ENCODE results near the gene RPRD1B.
"Not testable (repeated sequence)": the region's sequence is repeated elsewhere in the genome, so short reads cannot be mapped to it uniquely, and the experiment has no call there.

The RPRD1B gene

DNA sequence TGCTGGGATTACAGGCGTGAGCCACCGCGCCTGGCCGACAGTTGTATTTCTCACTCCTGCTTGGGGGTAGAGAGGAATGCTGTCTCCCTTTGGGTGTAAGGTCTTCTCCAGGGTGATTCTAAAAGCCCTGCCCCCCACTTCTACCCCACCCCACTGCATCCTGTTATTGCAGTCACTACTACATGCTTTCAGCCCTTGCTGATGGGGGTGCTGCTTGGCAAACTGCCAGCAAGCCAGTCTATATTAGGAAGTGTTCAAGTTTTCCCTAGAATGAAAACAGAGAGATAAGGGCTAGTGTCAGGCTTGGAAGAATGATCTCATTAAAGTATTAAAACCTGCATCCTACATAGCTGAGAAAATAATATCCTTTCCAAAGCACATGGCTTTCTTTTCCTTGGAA, 31.6 kb upstream of the RPRD1B start:
- no peak for DNase-seq

DNA sequence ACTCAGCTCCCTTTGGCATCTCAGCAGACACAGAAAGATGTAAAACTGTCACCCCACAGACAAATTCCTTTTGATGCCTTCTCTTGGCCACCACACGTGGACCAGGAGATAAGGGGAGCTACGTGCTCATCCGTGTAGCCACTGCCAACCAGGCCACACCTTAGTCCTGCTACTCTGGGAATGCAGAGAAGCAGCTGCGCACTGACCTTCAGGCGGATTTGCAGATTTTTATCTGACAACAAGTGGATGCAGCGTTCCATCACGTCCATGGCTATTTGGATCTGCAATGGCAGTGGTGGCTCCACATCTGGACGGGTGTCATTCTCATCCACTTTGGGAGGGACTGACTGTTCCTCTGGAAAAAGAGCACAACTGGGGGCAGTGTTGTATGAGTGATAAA, 31.1 kb upstream of the RPRD1B start:
- DNase-seq: no peak

DNA sequence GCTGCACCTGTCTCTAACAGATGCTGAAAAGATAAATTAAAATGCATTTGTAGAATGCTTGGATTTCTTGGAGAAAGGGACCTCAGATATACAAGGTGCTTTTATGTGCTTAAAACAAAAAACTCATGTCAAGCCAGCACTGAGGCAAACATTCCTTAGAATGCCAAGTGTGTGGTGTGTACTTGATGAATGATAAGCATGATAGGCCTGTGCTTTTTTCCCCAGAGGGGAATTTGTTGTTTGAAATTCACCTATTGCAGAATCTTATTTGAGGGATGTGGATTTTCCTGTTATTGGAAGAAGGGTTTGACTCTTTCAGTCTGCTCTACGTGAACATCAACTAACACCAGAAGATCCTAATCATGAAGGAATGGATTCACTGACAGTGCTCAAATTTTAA, 29.1 kb upstream of the RPRD1B start:
- DNase-seq: no peak

- no peak for DNase-seq
Measured at GRCh38 chr20:38005903-38006302, 27.6 kb upstream of the RPRD1B start.

- no peak for DNase-seq
Measured at GRCh38 chr20:38007526-38007925, 26.0 kb upstream of the RPRD1B start.

GRCh38 chr20:38008233-38008944, 25.2 kb upstream of the RPRD1B start:
- DNase-seq: no peak

DNA sequence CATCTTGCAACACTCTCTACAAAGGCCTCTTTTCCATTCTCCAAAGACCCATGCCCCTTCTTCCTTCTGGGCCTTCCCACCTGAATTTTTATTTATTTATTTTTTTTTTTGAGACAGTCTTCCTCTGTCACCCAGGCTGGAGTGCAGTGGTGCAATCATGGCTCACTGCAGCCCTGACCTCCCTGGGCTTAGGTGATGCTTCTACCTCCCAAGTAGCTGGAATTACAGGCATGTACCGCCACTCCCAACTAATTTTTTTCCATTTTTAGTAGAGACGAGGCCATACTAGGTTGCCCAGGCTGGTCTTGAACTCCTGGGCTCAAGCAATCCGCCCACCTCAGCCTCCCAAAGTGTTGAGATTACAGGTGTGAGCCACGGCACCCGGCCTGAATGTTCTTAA, 24.1 kb upstream of the RPRD1B start:
- not testable (repeated sequence) for DNase-seq

DNA sequence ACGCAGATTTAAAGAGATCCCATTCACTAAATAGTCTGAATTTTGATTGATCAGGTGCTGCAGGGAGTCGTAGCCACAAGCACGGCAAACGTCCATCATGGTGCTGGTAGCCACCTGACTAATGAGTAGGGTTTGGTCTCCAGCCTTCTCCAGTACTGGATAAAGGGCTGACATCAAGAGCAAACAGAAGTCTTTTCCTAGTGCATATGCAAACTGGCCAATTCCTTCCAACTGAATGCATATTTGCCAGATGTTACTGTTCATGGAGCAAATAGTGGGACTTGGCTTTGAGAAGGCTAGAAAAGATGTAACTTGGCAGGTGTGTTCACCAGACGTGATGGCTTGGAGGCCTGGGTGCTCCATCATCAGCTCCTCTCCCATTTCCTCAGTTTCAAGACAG, 21.9 kb upstream of the RPRD1B start:
- no peak for DNase-seq

DNA sequence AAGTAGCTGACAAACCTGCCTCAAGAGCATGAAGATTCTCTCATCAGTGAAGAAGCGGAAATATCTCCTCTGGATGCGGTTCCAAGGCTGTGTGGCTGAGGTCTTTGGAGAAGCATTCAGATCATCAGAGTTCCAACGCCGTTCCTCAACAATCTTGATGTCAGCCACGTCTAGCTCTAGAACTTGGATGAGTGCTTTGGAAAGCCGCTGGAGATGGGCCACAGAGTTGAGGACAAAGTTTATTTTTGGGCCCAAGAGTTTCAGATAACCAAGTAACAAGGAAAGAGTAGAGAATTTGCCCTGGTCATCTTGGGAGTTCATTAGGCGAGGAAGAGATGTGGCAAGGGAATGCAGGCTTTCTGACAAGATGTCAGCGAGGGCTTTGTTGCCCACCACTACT, 21.2 kb upstream of the RPRD1B start:
- no peak for DNase-seq

GRCh38 chr20:38013887-38014286, 19.7 kb upstream of the RPRD1B start:
- DNase-seq: no peak

DNA sequence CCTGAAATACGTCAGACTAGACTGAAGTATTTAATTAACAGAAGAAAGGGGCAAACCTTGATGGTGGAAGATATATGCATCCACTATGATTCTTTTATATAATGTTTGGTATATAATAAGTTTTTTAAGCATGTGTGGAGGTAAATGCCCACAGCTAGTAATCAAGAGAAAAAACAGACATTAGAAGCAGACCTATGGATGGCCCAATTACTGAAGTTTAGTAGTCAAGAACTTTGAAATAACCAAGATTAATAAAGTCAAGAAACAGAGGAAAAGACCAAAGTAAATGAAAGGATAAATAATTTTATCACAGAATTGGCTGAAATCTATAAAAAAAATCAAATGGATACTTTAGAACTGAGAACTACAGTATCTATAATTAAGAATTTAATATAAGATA, 15.6 kb upstream of the RPRD1B start:
- DNase-seq: no peak

DNA sequence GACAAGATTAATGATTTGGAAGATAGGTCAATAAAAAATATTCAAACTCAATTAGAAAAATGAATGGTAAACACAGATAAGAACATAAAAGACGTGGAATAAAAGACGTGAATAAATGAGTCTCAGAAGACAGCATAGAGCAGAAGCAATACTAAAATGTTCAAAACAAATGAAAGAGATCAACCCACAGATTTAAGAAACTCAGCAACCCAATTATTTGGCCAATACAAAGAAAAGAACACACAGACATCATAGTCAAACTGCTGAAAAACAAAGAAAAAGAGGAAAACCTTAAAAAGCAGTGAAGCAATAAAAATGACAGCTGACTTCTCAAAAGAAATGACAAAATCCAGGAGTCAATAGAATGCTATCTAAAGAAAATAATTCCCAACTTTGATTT, 15.2 kb upstream of the RPRD1B start:
- DNase-seq: no peak

GRCh38 chr20:38021087-38021772, 12.3 kb upstream of the RPRD1B start:
- DNase-seq: no peak

DNA sequence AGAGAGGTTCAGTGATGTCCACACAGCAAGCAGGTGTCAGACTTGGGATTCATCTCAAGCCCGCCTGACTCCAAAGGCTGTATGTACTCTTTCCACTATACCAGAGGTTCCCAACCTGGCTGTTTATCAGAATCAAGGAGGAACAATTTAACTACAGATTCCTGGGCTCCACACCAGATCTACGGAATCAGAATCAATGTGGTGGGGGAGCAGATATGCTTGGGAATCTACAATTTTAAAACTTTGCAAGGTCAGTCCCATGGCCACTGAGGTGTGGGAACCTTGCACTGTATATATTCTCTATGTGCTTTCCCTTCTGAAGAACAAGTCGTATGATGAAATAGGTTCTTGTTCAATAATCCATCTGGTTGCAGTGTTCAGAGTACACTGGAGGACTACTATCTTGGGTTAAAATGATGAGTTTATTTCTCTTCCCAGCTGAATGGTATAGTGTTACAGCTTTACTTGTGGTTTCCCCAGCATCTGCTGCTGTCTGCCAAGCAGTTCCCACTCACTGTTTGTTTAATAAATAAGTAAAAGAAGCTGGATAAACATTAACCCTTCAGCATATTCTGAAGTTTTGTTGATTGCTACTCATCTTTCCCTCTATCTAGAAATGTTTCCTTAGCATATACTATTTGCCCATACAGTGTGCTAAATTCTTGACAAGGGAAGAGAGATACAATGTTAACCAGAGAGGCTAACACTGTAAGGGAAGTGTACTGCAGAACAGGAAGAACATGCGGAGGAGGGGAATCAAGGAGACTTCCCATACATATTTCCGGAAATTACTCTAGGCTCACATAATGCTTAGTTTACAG, 10.2 kb upstream of the RPRD1B start:
- DNase-seq: no peak

DNA sequence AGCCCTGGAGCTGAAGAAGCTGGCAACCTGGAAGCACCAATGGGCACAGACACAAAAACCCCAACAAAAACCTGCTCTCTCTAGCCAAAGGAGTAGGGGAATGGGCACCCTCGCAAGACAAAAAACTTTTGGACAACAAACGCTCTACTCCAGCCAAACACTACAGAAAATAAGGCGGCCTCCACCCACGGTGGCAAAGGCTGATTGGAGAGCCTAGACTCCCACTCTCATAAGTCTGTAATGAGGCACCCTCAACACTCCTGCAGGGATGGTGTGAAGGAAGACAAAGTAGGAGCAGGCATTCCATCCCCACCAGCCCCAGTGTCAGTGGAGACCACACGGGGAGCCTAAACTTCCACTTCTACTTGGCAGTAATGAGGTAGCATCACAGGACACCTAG, 9.1 kb upstream of the RPRD1B start:
- DNase-seq: no peak

DNA sequence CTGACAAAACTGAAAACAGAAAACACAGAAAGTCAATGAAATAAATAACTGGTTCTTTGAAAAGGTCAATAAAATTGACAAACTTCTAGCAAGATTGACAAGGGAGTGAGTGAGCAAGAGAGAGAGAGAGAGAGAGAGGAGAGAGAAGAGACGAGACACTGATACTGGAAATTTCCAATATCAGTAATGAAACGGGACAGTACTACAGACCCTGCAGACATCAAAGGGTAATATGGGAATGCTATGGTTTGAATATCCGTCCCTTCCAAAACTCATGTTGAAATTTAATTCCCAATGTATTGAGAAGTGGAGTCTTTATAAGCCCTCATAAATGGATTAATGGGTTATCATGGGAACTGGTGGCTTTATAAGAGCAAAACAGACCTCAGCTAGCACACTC, 4.1 kb upstream of the RPRD1B start:
- DNase-seq: no peak

- no peak for DNase-seq
Measured at GRCh38 chr20:38031957-38032356, 1.6 kb upstream of the RPRD1B start.

GRCh38 chr20:38032585-38033329, 789 bp upstream of the RPRD1B start:
- DNase-seq: no peak

GRCh38 chr20:38034108-38034649, 633 bp downstream of the RPRD1B start:
- no peak for DNase-seq

- no peak for DNase-seq
Measured at GRCh38 chr20:38034961-38035360, 1.4 kb downstream of the RPRD1B start.

DNA sequence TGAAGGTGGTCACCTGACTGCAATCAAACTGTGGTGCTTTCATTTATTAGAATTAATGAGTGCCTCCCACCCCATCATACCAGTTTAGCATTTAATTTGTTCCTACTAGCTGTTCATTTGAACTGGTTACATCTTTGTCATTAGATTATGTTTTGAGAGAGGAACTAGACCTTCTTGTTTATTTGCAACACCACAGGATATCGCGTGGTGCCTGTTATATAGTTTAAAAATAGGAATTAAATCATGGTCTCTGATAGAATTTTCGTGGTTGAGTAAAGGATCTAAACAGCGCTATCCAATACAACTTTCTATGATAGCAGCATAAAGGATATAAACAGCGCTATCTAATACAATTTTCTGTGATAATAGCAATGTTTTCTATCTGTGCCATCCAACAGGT, 2.8 kb downstream of the RPRD1B start:
- no peak for DNase-seq

- DNase-seq: no peak
Measured at GRCh38 chr20:38040276-38040675, 6.7 kb downstream of the RPRD1B start.
